Measurements from ENCODE around the gene CLEC16A.

GRCh38 chr16:11017499-11017898 is 73.1 kb downstream of the CLEC16A start:
- TF ChIP-seq CTCF (IDR thresholded peaks at IDR 0.05), result no peak
- TF ChIP-seq POLR2A (IDR thresholded peaks at IDR 0.05), result no peak

All from thyroid gland (tissue), 4 donors.